SK-N-SH treated with all-trans-retinoic acid at 6 μM for 48 hours (cell line): Measurements from ENCODE around the gene RPS6KA2.

Source experiments
- ATAC-seq: fragments of 200-7000 bp; cut with Tn5 transposase; 3 replicates; pipeline ENCODE4 v1.9.1; 2020; ENCODE audit warnings: mild to moderate bottlenecking, moderate library complexity
- ARNTL ChIP-seq: fragments of 450-650 bp; formaldehyde crosslinking; IDR thresholded peaks from 2 replicates; pipeline ENCODE4 v1.5.0; 2020; ENCODE audit warnings: low read depth, mild to moderate bottlenecking, moderate library complexity, borderline replicate concordance
- BACH2 ChIP-seq: fragments of 250-450 bp; sonication (Bioruptor Pico); IDR thresholded peaks from 2 replicates; pipeline ENCODE4 v1.9.0; 2021; ENCODE audit warnings: mild to moderate bottlenecking, borderline replicate concordance
- CSDC2 ChIP-seq: fragments of 250-450 bp; sonication (Bioruptor Pico); IDR thresholded peaks from 2 replicates; pipeline ENCODE4 v1.5.0; 2020; ENCODE audit warnings: mild to moderate bottlenecking, moderate library complexity
- CSRNP3 ChIP-seq: fragments of 250-450 bp; sonication (Bioruptor Pico); IDR thresholded peaks from 2 replicates; pipeline ENCODE4 v1.5.1; 2021; ENCODE audit warnings: mild to moderate bottlenecking, moderate library complexity
- ESRRG ChIP-seq: fragments of 250-450 bp; sonication (Bioruptor Pico); IDR thresholded peaks from 2 replicates; pipeline ENCODE4 v1.6.1; 2021; ENCODE audit warnings: mild to moderate bottlenecking
- GLIS3 ChIP-seq: fragments of 250-450 bp; sonication (Bioruptor Pico); IDR thresholded peaks from 2 replicates; pipeline ENCODE4 v1.5.0; 2020; ENCODE audit warnings: mild to moderate bottlenecking, moderate library complexity
- ISL1 ChIP-seq: fragments of 250-450 bp; sonication (Bioruptor Pico); IDR thresholded peaks from 2 replicates; pipeline ENCODE4 v2.1.2; 2022; ENCODE audit warnings: mild to moderate bottlenecking, moderate library complexity
- OSR1 ChIP-seq: fragments of 250-450 bp; sonication (Bioruptor Pico); IDR thresholded peaks from 2 replicates; pipeline ENCODE4 v1.8.0; 2022; ENCODE audit warnings: moderate library complexity, mild to moderate bottlenecking, inconsistent platforms
- PATZ1 ChIP-seq: fragments of 250-450 bp; sonication (Bioruptor Pico); IDR thresholded peaks from 2 replicates; pipeline ENCODE4 v1.8.0; 2020; ENCODE audit warnings: mild to moderate bottlenecking, moderate library complexity, borderline replicate concordance
- POU6F1 ChIP-seq: fragments of 250-450 bp; sonication (Bioruptor Pico); IDR thresholded peaks from 2 replicates; pipeline ENCODE4 v1.8.0; 2021; ENCODE audit warnings: low read depth, mild to moderate bottlenecking, moderate library complexity, borderline replicate concordance
- PPARA ChIP-seq: fragments of 250-450 bp; sonication (Bioruptor Pico); IDR thresholded peaks from 2 replicates; pipeline ENCODE4 v1.5.0; 2020; ENCODE audit warnings: mild to moderate bottlenecking, borderline replicate concordance
- RARB ChIP-seq: fragments of 250-450 bp; sonication (Bioruptor Pico); IDR thresholded peaks from 2 replicates; pipeline ENCODE4 v1.8.0; 2021; ENCODE audit warnings: mild to moderate bottlenecking, moderate library complexity
- SNAI2 ChIP-seq: fragments of 250-450 bp; sonication (Bioruptor Pico); IDR thresholded peaks from 2 replicates; pipeline ENCODE4 v1.5.0; 2020; ENCODE audit warnings: mild to moderate bottlenecking, moderate library complexity
- TCF4 ChIP-seq: fragments of 250-450 bp; sonication (Bioruptor Pico); IDR thresholded peaks from 2 replicates; pipeline ENCODE4 v1.8.0; 2021; ENCODE audit warnings: mild to moderate bottlenecking, moderate library complexity, borderline replicate concordance
- TOX ChIP-seq: fragments of 250-450 bp; sonication (Bioruptor Pico); IDR thresholded peaks from 2 replicates; pipeline ENCODE4 v1.8.0; 2021; ENCODE audit warnings: mild to moderate bottlenecking, moderate library complexity, borderline replicate concordance
- ZFP3 ChIP-seq: fragments of 250-450 bp; sonication (Bioruptor Pico); IDR thresholded peaks from 2 replicates; pipeline ENCODE4 v1.5.0; 2020; ENCODE audit warnings: mild to moderate bottlenecking, moderate library complexity
- ZNF565 ChIP-seq: fragments of 450-650 bp; formaldehyde crosslinking; conservative IDR thresholded peaks from 2 replicates; pipeline ENCODE4 v1.5.0; 2020; ENCODE audit warnings: low read depth, mild to moderate bottlenecking, moderate library complexity
- ZNF70 ChIP-seq: fragments of 450-650 bp; formaldehyde crosslinking; IDR thresholded peaks from 2 replicates; pipeline ENCODE4 v1.5.0; 2020; ENCODE audit warnings: mild to moderate bottlenecking, moderate library complexity
- ZNF8 ChIP-seq: fragments of 450-650 bp; formaldehyde crosslinking; IDR thresholded peaks from 2 replicates; pipeline ENCODE4 v1.5.0; 2020; ENCODE audit warnings: mild to moderate bottlenecking, moderate library complexity
- TF ChIP-seq, protein P1 (sequence below): fragments of 250-450 bp; sonication (Bioruptor Pico); IDR thresholded peaks from 2 replicates; pipeline ENCODE4 v1.5.0; 2020; ENCODE audit warnings: mild to moderate bottlenecking, moderate library complexity
- TF ChIP-seq, protein P2 (sequence below): fragments of 250-450 bp; sonication (Bioruptor Pico); IDR thresholded peaks from 2 replicates; pipeline ENCODE4 v1.5.1; 2020; ENCODE audit warnings: low read depth, mild to moderate bottlenecking, moderate library complexity

RPS6KA2 gene

GRCh38 chr6:166658115-166658791 lies 31.2 kb upstream of the RPS6KA2 start:
- TF ChIP-seq ZNF565 (CRISPR knock-in tag) (no peak), TCF4 (no peak), ISL1 (CRISPR knock-in tag) (no peak), BACH2 (CRISPR knock-in tag) (no peak), TOX (CRISPR knock-in tag) (no peak), PPARA (CRISPR knock-in tag) (no peak), POU6F1 (CRISPR knock-in tag) (no peak), GLIS3 (CRISPR knock-in tag) (no peak), ESRRG (CRISPR knock-in tag) (no peak), ZNF70 (no peak), OSR1 (CRISPR knock-in tag) (no peak), SNAI2 (no peak), ZNF8 (CRISPR knock-in tag) (no peak), ARNTL (CRISPR knock-in tag) (no peak), ZFP3 (CRISPR knock-in tag) (no peak), PATZ1 (CRISPR knock-in tag) (no peak), RARB (no peak)
- TF ChIP-seq, protein P1, sequence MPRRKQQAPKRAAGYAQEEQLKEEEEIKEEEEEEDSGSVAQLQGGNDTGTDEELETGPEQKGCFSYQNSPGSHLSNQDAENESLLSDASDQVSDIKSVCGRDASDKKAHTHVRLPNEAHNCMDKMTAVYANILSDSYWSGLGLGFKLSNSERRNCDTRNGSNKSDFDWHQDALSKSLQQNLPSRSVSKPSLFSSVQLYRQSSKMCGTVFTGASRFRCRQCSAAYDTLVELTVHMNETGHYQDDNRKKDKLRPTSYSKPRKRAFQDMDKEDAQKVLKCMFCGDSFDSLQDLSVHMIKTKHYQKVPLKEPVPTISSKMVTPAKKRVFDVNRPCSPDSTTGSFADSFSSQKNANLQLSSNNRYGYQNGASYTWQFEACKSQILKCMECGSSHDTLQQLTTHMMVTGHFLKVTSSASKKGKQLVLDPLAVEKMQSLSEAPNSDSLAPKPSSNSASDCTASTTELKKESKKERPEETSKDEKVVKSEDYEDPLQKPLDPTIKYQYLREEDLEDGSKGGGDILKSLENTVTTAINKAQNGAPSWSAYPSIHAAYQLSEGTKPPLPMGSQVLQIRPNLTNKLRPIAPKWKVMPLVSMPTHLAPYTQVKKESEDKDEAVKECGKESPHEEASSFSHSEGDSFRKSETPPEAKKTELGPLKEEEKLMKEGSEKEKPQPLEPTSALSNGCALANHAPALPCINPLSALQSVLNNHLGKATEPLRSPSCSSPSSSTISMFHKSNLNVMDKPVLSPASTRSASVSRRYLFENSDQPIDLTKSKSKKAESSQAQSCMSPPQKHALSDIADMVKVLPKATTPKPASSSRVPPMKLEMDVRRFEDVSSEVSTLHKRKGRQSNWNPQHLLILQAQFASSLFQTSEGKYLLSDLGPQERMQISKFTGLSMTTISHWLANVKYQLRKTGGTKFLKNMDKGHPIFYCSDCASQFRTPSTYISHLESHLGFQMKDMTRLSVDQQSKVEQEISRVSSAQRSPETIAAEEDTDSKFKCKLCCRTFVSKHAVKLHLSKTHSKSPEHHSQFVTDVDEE (CRISPR knock-in tag): no peak
- TF ChIP-seq, protein P2, sequence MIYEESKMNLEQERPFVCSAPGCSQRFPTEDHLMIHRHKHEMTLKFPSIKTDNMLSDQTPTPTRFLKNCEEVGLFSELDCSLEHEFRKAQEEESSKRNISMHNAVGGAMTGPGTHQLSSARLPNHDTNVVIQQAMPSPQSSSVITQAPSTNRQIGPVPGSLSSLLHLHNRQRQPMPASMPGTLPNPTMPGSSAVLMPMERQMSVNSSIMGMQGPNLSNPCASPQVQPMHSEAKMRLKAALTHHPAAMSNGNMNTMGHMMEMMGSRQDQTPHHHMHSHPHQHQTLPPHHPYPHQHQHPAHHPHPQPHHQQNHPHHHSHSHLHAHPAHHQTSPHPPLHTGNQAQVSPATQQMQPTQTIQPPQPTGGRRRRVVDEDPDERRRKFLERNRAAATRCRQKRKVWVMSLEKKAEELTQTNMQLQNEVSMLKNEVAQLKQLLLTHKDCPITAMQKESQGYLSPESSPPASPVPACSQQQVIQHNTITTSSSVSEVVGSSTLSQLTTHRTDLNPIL (CRISPR knock-in tag): no peak
- TF ChIP-seq, all 23 proteins: peak for 0
- ATAC-seq: no peak

GRCh38 chr6:166657531-166657930 lies 30.5 kb upstream of the RPS6KA2 start:
- TF ChIP-seq CSRNP3 (CRISPR knock-in tag) (no peak), CSDC2 (CRISPR knock-in tag) (no peak), PATZ1 (CRISPR knock-in tag) (no peak), ZNF565 (CRISPR knock-in tag) (no peak), ESRRG (CRISPR knock-in tag) (no peak), TCF4 (no peak), POU6F1 (CRISPR knock-in tag) (no peak), RARB (no peak), ISL1 (CRISPR knock-in tag) (no peak)
- ATAC-seq: no peak
